ENCODE results near the gene ADAM12.

ADAM12 gene

DNA sequence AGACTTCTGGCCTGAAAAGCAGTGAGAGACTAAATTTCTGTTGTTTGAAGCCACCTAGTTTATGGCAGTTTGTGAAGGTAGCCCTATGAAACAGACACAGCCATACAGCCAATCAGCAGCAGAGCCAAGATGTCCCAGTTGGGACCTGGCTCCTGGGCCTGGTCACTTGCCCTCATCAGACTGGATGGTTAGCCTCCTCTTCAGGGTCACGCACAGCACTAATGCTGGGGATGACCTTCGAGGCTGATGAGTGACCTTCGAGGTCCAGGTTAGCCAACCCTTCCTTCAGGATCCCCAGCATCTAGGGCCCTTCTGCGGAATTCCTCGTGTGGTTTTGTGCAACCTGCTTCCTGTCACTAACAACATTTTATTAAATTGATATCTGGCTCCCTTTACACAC, 262.3 kb downstream of the ADAM12 start:
- H3K9me3 ChIP-seq (ENCODE audit: insufficient read depth, low read length, severe bottlenecking) = no peaks in the 10 kb centered on the region
- H3K27me3 ChIP-seq (ENCODE audit: insufficient read depth, low read length, poor library complexity) = no peaks in the 10 kb centered on the region
- H2AFZ ChIP-seq (ENCODE audit: low read depth, low read length) = no peak overlapping the region
- H3K4me1 ChIP-seq (ENCODE audit: insufficient read depth, low read length) = no peaks in the 10 kb centered on the region
- no peak overlapping the region for H3K27ac ChIP-seq (ENCODE audit: low read length)
- no peaks in the 10 kb centered on the region for H3K36me3 ChIP-seq (ENCODE audit: insufficient read depth, low read length)
- no peak for DNase-seq
- ATAC-seq (ENCODE audit: insufficient read depth, low read depth) = no peak
- no peak overlapping the region for H3K4me3 ChIP-seq (ENCODE audit: low read depth in 1 of 2, low read length in 2 of 2)
- no peaks in the 10 kb centered on the region for H3K79me2 ChIP-seq (ENCODE audit: insufficient read depth, low read length)
- no peaks in the 10 kb centered on the region for H4K20me1 ChIP-seq (ENCODE audit: insufficient read depth, low read length)
- TF ChIP-seq EZH2 (IDR thresholded peaks at IDR 0.05; ENCODE audit: borderline replicate concordance, low read depth, low read length, severe bottlenecking) = no peak
- TF ChIP-seq, protein P1, sequence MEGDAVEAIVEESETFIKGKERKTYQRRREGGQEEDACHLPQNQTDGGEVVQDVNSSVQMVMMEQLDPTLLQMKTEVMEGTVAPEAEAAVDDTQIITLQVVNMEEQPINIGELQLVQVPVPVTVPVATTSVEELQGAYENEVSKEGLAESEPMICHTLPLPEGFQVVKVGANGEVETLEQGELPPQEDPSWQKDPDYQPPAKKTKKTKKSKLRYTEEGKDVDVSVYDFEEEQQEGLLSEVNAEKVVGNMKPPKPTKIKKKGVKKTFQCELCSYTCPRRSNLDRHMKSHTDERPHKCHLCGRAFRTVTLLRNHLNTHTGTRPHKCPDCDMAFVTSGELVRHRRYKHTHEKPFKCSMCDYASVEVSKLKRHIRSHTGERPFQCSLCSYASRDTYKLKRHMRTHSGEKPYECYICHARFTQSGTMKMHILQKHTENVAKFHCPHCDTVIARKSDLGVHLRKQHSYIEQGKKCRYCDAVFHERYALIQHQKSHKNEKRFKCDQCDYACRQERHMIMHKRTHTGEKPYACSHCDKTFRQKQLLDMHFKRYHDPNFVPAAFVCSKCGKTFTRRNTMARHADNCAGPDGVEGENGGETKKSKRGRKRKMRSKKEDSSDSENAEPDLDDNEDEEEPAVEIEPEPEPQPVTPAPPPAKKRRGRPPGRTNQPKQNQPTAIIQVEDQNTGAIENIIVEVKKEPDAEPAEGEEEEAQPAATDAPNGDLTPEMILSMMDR (IDR thresholded peaks at IDR 0.05; ENCODE audit: borderline replicate concordance, extremely low read depth, low read length, poor library complexity, severe bottlenecking) = no peak
- no peak overlapping the region for H3K9ac ChIP-seq (ENCODE audit: low read depth, low read length)
- H3K4me2 ChIP-seq (ENCODE audit: insufficient read depth, low read length) = no peak overlapping the region

DNA sequence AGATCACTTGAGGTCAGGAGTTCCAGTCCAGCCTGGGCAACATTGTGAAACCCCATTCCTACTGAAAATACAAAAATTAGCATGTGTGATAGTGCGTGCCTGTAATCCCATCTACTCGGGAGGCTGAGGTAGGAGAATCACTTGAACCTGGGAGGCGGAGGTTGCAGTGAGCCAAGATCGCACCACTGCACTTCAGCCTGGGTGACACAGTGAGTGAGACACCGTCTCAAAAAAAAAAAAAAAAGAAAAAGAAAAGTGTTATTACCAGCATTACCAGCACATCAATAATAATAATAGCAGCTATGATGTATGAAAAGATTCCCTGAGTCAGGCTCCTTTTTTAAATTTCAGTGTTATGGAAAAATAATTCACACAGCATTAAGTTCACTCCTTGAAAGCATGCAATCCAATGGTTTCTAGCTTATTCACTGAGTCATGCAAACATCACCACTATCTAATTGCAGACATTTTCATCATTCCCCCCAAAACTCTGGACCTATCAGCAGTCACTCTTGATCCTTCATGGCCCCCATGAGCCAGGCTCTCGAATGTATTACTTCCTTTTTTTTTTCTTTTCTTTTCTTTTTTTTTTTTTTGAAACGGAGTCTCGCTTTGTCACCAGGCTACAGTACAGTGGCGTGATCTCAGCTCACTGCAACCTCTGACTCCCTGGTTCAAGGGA, 263.5 kb downstream of the ADAM12 start:
- H3K27ac ChIP-seq (ENCODE audit: low read length) = no peak overlapping the region
- no peak overlapping the region for H3K4me2 ChIP-seq (ENCODE audit: insufficient read depth, low read length)
- DNase-seq = no peak
- no peak for TF ChIP-seq EZH2 (IDR thresholded peaks at IDR 0.05; ENCODE audit: borderline replicate concordance, low read depth, low read length, severe bottlenecking)
- TF ChIP-seq, protein P1 (IDR thresholded peaks at IDR 0.05; ENCODE audit: borderline replicate concordance, extremely low read depth, low read length, poor library complexity, severe bottlenecking) = no peak
- H4K20me1 ChIP-seq (ENCODE audit: insufficient read depth, low read length) = no peaks in the 10 kb centered on the region
- no peaks in the 10 kb centered on the region for H3K36me3 ChIP-seq (ENCODE audit: insufficient read depth, low read length)
- no peak overlapping the region for H3K4me3 ChIP-seq (ENCODE audit: low read depth in 1 of 2, low read length in 2 of 2)
- no peaks in the 10 kb centered on the region for H3K27me3 ChIP-seq (ENCODE audit: insufficient read depth, low read length, poor library complexity)
- H3K9me3 ChIP-seq (ENCODE audit: insufficient read depth, low read length, severe bottlenecking) = no peaks in the 10 kb centered on the region
- no peak overlapping the region for H2AFZ ChIP-seq (ENCODE audit: low read depth, low read length)
- no peaks in the 10 kb centered on the region for H3K4me1 ChIP-seq (ENCODE audit: insufficient read depth, low read length)
- ATAC-seq (ENCODE audit: insufficient read depth, low read depth) = no peak
- H3K9ac ChIP-seq (ENCODE audit: low read depth, low read length) = no peak overlapping the region
- no peaks in the 10 kb centered on the region for H3K79me2 ChIP-seq (ENCODE audit: insufficient read depth, low read length)

DNA sequence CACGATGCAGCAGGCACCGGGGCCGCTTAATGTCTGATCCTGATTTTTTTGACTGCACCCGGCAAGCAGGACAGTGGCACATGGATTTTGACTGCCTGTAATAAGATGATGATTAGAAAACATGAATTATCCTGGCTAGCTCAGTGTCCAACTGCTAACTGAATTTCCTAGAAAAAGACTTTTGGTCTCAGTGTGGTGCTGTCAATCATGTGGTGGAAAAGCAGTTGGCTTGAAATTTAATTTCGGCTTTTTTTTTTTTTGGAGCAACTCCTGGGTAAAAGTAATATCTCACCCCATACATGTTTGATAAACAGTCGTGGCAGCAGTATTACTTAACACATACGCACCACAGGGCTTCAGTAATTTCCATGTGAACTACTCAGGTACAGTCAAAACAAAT, 264.2 kb downstream of the ADAM12 start:
- no peak overlapping the region for H3K4me2 ChIP-seq (ENCODE audit: insufficient read depth, low read length)
- H3K4me1 ChIP-seq (ENCODE audit: insufficient read depth, low read length) = no peaks in the 10 kb centered on the region
- DNase-seq = no peak
- H3K9ac ChIP-seq (ENCODE audit: low read depth, low read length) = no peak overlapping the region
- H3K36me3 ChIP-seq (ENCODE audit: insufficient read depth, low read length) = no peaks in the 10 kb centered on the region
- H3K4me3 ChIP-seq (ENCODE audit: low read depth in 1 of 2, low read length in 2 of 2) = no peak overlapping the region
- no peak for ATAC-seq (ENCODE audit: insufficient read depth, low read depth)
- H2AFZ ChIP-seq (ENCODE audit: low read depth, low read length) = no peak overlapping the region
- no peaks in the 10 kb centered on the region for H3K9me3 ChIP-seq (ENCODE audit: insufficient read depth, low read length, severe bottlenecking)
- H3K27me3 ChIP-seq (ENCODE audit: insufficient read depth, low read length, poor library complexity) = no peaks in the 10 kb centered on the region
- H3K79me2 ChIP-seq (ENCODE audit: insufficient read depth, low read length) = no peaks in the 10 kb centered on the region
- H4K20me1 ChIP-seq (ENCODE audit: insufficient read depth, low read length) = no peaks in the 10 kb centered on the region
- TF ChIP-seq EZH2 (IDR thresholded peaks at IDR 0.05; ENCODE audit: borderline replicate concordance, low read depth, low read length, severe bottlenecking) = no peak
- TF ChIP-seq, protein P1 (IDR thresholded peaks at IDR 0.05; ENCODE audit: borderline replicate concordance, extremely low read depth, low read length, poor library complexity, severe bottlenecking) = no peak
- H3K27ac ChIP-seq (ENCODE audit: low read length) = no peak overlapping the region
